ENCODE data around the gene SCTR. TPM values are rescaled to one million over a fixed set of nuclear protein-coding genes. Genes with fewer than 3 reads are reported as not detected.

The SCTR gene
- total and polyA plus RNA-seq, 2 of the 13 experiments (the other 11 are each of a cell fraction or from before 2014, with no cell fraction given), result not detected

GRCh38 chr2:119478978-119479295 lies 45.3 kb downstream of the SCTR start (continued):
- no peak for TF ChIP-seq IKZF5 (CRISPR knock-in tag; IDR thresholded peaks at IDR 0.05)
- no peak for TF ChIP-seq ZSCAN29 (CRISPR knock-in tag; conservative IDR thresholded peaks at IDR 0.05)
- TF ChIP-seq NCOA2 (CRISPR knock-in tag; IDR thresholded peaks at IDR 0.05), result no peak
- TF ChIP-seq ZNF24 (IDR thresholded peaks at IDR 0.05), result no peak

- Histone ChIP-seq H3K27me3 (ENCODE audit: control insufficient read depth in 1 of 2, insufficient read depth in 2 of 2, low read length in 2 of 2) (peaks cover 2 to 80% of the 10 kb centered on the region in 2 experiments; a peak in 4 of 5 replicates), H3K79me2 (ENCODE audit: insufficient read depth, low read length) (no peaks in the 10 kb centered on the region), H3K4me3 (replicated peaks in 1 of 3; ENCODE audit: insufficient read depth in 1 of 3, low read depth in 2 of 3, low read length in 3 of 3) (no peak overlapping the region), H3K4me1 (ENCODE audit: insufficient read depth, low read length) (peaks cover 45% of the 10 kb centered on the region), H3K36me3 (replicated peaks in 1 of 2; ENCODE audit: control insufficient read depth in 1 of 2, insufficient read depth in 2 of 2, low read length in 2 of 2) (no peaks in the 10 kb centered on the region), H3K4me2 (ENCODE audit: low read depth, low read length) (no peak overlapping the region), H4K20me1 (ENCODE audit: insufficient read depth, low read length) (no peaks in the 10 kb centered on the region), H2AFZ (ENCODE audit: low read length) (no peak overlapping the region), H3K9me3 (ENCODE audit: low read length) (no peaks in the 10 kb centered on the region), H3K9ac (ENCODE audit: insufficient read depth, low read depth, low read length) (no peak overlapping the region), H3K27ac (ENCODE audit: extremely low read length, insufficient read depth, low read length) (no peak overlapping the region)
- BruUV-seq (replicated peaks), result no TSS peak
- no peak for FAIRE-seq
- in situ Hi-C loops (cut with HindIII; ENCODE audit: extremely low pct_ligation_motif_present, low pct_unique_long_range_greater_than_20kb) (loop anchor here (5.0 kb wide), 1 partner anchor 71 kb away; no protein-coding TSS in a partner anchor), intact Hi-C loops (cut with micrococcal nuclease; ENCODE audit: unreplicated experiment) (no loop called here)
- ATAC-seq, result no peak
- WGBS (ENCODE audit: low lambda C conversion rate), result 48% methylated on average over 11 of the region's 12 CpGs
- CTCF ChIA-PET (ENCODE audit: low intra/inter-chr PET ratio, low total read pairs), result no interaction called here
- no peak for DNase-seq (ENCODE audit: low spot score)
- POLR2A ChIA-PET, result no interaction called here
- TF ChIP-seq ZNF382 (CRISPR knock-in tag; IDR thresholded peaks at IDR 0.05; ENCODE audit: borderline replicate concordance), result no peak
- TF ChIP-seq ZBTB46 (CRISPR knock-in tag; IDR thresholded peaks at IDR 0.05; ENCODE audit: borderline replicate concordance), result no peak
- TF ChIP-seq HCFC1 (IDR thresholded peaks at IDR 0.05; ENCODE audit: low read depth, low read length), result no peak
- no peak for TF ChIP-seq SKIL (CRISPR knock-in tag; IDR thresholded peaks at IDR 0.05; ENCODE audit: borderline replicate concordance)
- TF ChIP-seq HMGA1 (CRISPR knock-in tag; conservative IDR thresholded peaks at IDR 0.05), result no peak
- TF ChIP-seq ATF2 (CRISPR knock-in tag; IDR thresholded peaks at IDR 0.05), result no peak
- TF ChIP-seq KLF9 (CRISPR knock-in tag; IDR thresholded peaks at IDR 0.05; ENCODE audit: low read depth), result no peak
- no peak for TF ChIP-seq ZFAT (CRISPR knock-in tag; conservative IDR thresholded peaks at IDR 0.05)
- TF ChIP-seq RFXANK (CRISPR knock-in tag; IDR thresholded peaks at IDR 0.05), result no peak
- TF ChIP-seq HHEX (CRISPR knock-in tag; IDR thresholded peaks at IDR 0.05), result no peak
- no peak for TF ChIP-seq NFRKB (IDR thresholded peaks at IDR 0.05)
Observed at GRCh38 chr2:119478188-119478977, 45.9 kb downstream of the SCTR start.
